Activated CD8-positive, alpha-beta memory T cell treated with anti-CD3 and anti-CD28 coated beads for 36 hours (primary cell): ENCODE results near the gene FAM3A. TPM values are rescaled to one million over a fixed set of nuclear protein-coding genes. Genes with fewer than 3 reads are reported as not detected.

Source experiments
- CTCF ChIA-PET: fragments of 350-600 bp; sonication (Branson Sonifier 250); formaldehyde crosslinking; loops from one replicate; lab custom pipeline; 2021; ENCODE audit warnings: antibody characterized with exemption; lab: Charles Lee
- POLR2A ChIA-PET: fragments of 350-600 bp; sonication (Branson Sonifier 250); formaldehyde crosslinking; loops from one replicate; lab custom pipeline; 2021; ENCODE audit warnings: antibody characterized with exemption; lab: Charles Lee
- total RNA-seq, 2 experiments: library from RNA; stranded (reverse); gene quantifications; one replicate each; pipeline ENCODE4 v1.2.3, GENCODE V29; 2021

Gene FAM3A
- total RNA-seq, 2 experiments from 2014 or later: 30.5 to 32.5 TPM

GRCh38 chrX:154486396-154487207, 29.4 kb downstream of the FAM3A start, which contains the start of gene UBL4A:
UBL4A (minus strand) TSS chrX:154486615; CDS start chrX:154486584, 31 bp downstream.
- ChIA-PET CTCF (no interaction called here), POLR2A (interaction anchor here (0.5 kb wide), 1 partner anchor 393 kb away, joined by 13 read pairs; no protein-coding TSS in a partner anchor)

DNA sequence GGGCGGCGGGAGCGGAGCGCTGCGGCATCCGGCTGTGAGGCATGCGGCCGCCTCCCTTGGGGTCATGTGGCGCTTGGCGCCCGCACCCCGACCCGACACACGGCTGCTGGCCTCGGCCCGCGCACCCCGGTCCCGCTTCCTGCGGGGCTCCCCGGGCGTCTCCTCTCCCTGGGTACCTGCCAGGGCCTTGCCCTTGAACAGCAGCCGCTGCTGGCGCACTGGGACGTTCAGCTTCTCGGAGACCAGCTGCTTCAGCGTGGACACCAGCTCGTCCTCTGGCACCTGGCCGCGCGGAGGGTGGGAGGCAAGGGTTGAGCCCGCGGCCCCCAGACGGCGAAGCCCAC, 30.0 kb downstream of the FAM3A start:
- CTCF ChIA-PET: no interaction called here
- POLR2A ChIA-PET: interaction anchor here (0.5 kb wide), 1 partner anchor 392 kb away, joined by 13 read pairs; no protein-coding TSS in a partner anchor

DNA sequence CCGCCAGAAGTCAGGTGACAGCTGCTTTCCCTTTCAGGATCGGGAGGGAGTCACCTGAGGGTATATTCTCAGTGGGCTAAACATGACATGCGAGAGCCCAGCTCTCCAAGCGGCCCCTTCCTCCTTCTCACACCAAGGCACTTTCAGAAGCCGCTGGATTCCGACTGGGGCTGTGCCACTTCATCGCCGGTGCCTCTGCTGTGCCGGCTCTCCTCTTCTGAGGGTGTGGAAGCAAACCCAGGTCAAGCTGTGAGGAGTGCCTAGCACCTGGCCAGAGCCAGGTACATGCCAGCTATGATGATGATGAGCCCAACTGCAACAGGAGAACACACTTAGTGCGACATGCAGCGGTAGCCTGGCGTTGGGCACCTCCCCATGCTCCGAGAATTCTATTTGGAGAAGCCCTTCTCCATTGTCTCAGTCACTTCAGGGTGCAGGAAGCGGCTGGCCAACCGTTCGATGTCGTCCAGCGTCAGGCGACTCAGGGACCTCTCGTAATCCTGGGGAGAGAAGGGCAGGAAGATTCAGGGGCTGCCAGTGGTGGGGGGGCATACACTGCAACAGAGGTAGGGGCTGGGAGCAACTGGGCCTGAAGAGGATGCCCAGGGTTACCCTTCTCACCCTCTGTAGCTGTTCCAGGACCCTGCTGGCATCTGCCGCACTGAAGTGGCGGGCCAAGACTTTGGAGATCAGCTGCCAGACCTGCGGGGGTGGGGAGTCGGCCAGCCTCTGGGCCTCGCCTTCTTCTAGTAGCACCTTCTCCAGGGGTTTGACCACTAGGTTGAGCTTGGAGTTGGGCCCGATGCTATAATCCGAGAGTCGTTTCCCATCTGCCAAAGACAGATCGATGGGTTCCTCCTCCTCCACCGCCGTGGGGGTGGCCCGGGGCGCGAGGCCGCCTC, 30.6 kb downstream of the FAM3A start:
- CTCF ChIA-PET: no interaction called here
- POLR2A ChIA-PET: interaction anchor here (0.5 kb wide), 1 partner anchor 16 kb away, joined by 4 read pairs; no protein-coding TSS in a partner anchor

DNA sequence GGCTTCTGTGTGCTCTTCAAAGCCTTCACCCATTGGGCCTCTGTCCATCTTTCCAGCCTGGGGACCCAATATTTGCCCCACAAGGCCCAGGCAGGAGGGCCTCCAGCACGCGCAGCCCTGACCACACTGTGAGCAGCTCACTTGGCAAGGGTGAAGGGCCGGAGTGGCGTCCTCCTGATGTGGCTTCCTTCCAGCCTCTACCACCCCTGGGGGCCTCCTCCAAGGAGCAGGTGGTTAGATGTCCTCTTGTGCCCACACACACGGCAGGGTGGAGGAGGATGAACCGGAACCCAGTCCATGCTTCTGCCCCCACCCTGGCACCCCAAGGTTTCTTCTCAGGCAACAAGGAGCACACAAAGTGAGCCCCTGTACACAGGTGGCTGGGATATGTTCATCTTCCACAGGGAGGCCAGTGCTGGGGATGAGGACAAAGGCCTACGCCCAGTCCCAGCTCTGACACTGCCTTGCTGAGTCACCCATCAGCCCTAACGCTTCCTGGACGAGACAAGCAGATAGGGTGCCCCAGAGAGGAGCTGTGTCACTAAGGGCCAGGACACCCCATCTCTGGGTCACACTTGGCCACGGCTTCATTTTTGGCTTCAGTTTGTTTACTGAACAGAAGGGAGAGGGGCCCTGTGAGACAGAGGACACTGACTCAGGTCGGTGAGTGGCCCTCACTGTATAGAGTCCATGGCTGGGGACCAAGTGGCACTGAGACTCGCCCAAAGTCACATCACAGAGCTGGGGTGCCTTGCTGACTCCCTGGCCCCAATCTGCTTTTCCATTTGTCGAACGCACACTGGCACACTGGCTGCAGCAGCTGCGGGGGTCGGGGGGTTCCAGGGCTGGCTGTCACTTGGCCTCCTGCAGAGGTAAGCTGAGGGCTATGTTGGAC, 31.5 kb downstream of the FAM3A start:
- ChIA-PET CTCF (no interaction called here), POLR2A (interaction anchor here (0.5 kb wide), 1 partner anchor 17 kb away, joined by 4 read pairs; no protein-coding TSS in a partner anchor)

GRCh38 chrX:154483325-154483724, 32.7 kb downstream of the FAM3A start:
- POLR2A ChIA-PET: no interaction called here
- CTCF ChIA-PET: no interaction called here

- ChIA-PET CTCF (no interaction called here), POLR2A (no interaction called here)
These were observed 33.2 kb downstream of the FAM3A start for GRCh38 chrX:154482786-154483185.

- CTCF ChIA-PET: no interaction called here
- POLR2A ChIA-PET: no interaction called here
These were observed 34.0 kb downstream of the FAM3A start for GRCh38 chrX:154481911-154482601.

DNA sequence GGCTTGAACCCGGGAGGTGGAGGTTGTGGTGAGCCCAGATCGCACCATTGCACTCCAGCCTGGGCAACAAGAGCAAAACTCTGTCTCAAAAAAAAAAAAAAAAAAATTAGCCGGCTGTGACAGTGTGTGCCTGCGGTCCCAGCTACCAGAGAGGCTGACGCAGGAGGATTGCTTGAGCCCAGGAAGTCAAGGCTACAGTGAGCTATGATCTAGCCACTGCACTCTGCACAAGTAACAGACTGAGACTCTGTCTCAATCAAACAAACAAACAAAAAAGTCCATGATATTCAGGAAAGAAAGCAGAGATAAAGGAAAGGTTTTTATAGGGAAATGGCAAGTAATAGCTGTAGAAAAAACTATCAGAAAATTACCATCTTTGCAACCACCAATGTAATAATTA, 34.8 kb downstream of the FAM3A start:
- POLR2A ChIA-PET: no interaction called here
- CTCF ChIA-PET: interaction anchor here (1.1 kb wide), 1 partner anchor 54 kb away, joined by 3 read pairs; no protein-coding TSS in a partner anchor

GRCh38 chrX:154478728-154479622, 37.1 kb downstream of the FAM3A start, which contains the start of gene LAGE3:
LAGE3 (minus strand) TSS chrX:154479281; CDS start chrX:154478915, 366 bp downstream.
- ChIA-PET CTCF (no interaction called here), POLR2A (interaction anchor here (1.0 kb wide), 1 partner anchor 50 kb away, joined by 4 read pairs; no protein-coding TSS in a partner anchor)

- ChIA-PET CTCF (no interaction called here), POLR2A (interaction anchor here (1.0 kb wide), 1 partner anchor 49 kb away, joined by 4 read pairs; no protein-coding TSS in a partner anchor)
These were observed 38.0 kb downstream of the FAM3A start for GRCh38 chrX:154477891-154478477.

DNA sequence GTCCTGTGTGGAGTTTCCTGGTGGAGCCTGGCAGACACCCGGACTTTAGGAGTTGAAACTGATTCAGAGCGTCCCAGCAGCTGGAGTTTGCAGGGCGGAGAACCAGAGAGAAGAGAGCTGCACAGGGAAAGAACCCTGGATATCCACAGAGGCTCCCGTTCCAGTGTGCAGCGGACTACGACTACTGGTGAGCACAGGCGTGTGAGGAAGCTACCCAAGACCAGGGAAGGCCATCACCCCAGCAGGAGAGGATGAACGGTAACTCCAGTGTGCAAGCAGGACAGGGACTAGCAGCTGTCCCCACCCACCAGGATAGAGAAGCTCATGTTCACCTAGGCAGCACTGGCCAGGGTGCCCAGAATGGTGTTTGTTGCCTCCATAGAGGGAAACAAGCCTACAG, 39.2 kb downstream of the FAM3A start:
- ChIA-PET CTCF (interaction anchor here (0.8 kb wide), 1 partner anchor 32 kb away, joined by 3 read pairs; no protein-coding TSS in a partner anchor), POLR2A (interaction anchor here (0.6 to 1.3 kb wide), 4 partner anchors 9 to 466 kb away, joined by 3 read pairs; no protein-coding TSS in a partner anchor)

DNA sequence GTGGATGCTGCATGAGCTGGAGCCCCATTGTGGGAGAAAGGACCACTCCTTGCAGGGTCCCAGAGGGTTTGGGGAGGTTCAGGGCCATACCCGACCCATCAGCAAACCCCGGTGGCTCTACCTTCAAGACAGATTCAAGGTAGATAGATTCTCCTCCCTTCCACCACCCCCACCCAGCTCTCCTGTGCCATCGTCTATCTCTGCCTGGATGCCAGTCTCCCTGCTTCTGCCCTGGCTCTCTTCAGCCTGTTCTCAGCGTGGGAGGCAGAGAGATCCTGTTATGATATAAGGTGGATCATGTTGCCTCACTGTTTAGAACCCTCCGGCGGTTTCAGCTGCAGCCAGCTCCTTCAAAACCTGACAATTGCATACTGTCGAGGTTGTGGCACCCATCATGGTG, 42.3 kb downstream of the FAM3A start:
- CTCF ChIA-PET: no interaction called here
- POLR2A ChIA-PET: no interaction called here

- CTCF ChIA-PET: no interaction called here
- POLR2A ChIA-PET: no interaction called here
These were observed 43.1 kb downstream of the FAM3A start for GRCh38 chrX:154472685-154473632.

GRCh38 chrX:154471839-154472684, 44.0 kb downstream of the FAM3A start:
- CTCF ChIA-PET: no interaction called here
- POLR2A ChIA-PET: no interaction called here
